ENCODE data around the gene MARK3.
A peak's percentile ranks its signal among the peaks of the same experiment; 100 is the strongest.
"Not testable (repeated sequence)": the region's sequence is repeated elsewhere in the genome, so short reads cannot be mapped to it uniquely, and the experiment has no call there.

The MARK3 gene

GRCh38 chr14:103385152-103385928 lies at the start of gene MARK3:
Gene MARK3 (plus strand): TSS chr14:103385415. CDS start chr14:103386030, 615 bp downstream.
- DNase-seq (ENCODE audit: low spot score), result peak; percentile 96

GRCh38 chr14:103336191-103336590 lies 49.0 kb upstream of the MARK3 start:
- DNase-seq (ENCODE audit: low spot score), result no peak

GRCh38 chr14:103337794-103338193 lies 47.4 kb upstream of the MARK3 start:
- no peak for DNase-seq (ENCODE audit: low spot score)

GRCh38 chr14:103339561-103339960 lies 45.7 kb upstream of the MARK3 start:
- no peak for DNase-seq (ENCODE audit: low spot score)

GRCh38 chr14:103340480-103341212 lies 44.6 kb upstream of the MARK3 start:
- DNase-seq (ENCODE audit: low spot score), result no peak

GRCh38 chr14:103341250-103342129 lies 43.7 kb upstream of the MARK3 start:
- no peak for DNase-seq (ENCODE audit: low spot score)

- peak; percentile 26 for DNase-seq (ENCODE audit: low spot score)
Measured at GRCh38 chr14:103343164-103343879, 41.9 kb upstream of the MARK3 start.

GRCh38 chr14:103343905-103344797 lies 41.1 kb upstream of the MARK3 start:
- DNase-seq (ENCODE audit: low spot score), result no peak

- DNase-seq (ENCODE audit: low spot score), result no peak
Measured at GRCh38 chr14:103346286-103346685, 38.9 kb upstream of the MARK3 start.

GRCh38 chr14:103347091-103347815 lies 38.0 kb upstream of the MARK3 start:
- DNase-seq (ENCODE audit: low spot score), result peak; percentile 22

GRCh38 chr14:103348154-103348553 lies 37.1 kb upstream of the MARK3 start:
- DNase-seq (ENCODE audit: low spot score), result no peak

GRCh38 chr14:103349982-103350381 lies 35.2 kb upstream of the MARK3 start:
- DNase-seq (ENCODE audit: low spot score), result no peak

- DNase-seq (ENCODE audit: low spot score), result no peak
Measured at GRCh38 chr14:103353362-103353761, 31.9 kb upstream of the MARK3 start.

- no peak for DNase-seq (ENCODE audit: low spot score)
Measured at GRCh38 chr14:103354141-103354540, 31.1 kb upstream of the MARK3 start.

GRCh38 chr14:103356024-103356682 lies 29.1 kb upstream of the MARK3 start:
- no peak for DNase-seq (ENCODE audit: low spot score)

- not testable (repeated sequence) for DNase-seq (ENCODE audit: low spot score)
Measured at GRCh38 chr14:103357552-103357951, 27.7 kb upstream of the MARK3 start.

GRCh38 chr14:103360548-103360947 lies 24.7 kb upstream of the MARK3 start:
- DNase-seq (ENCODE audit: low spot score), result no peak

GRCh38 chr14:103361867-103362266 lies 23.3 kb upstream of the MARK3 start:
- no peak for DNase-seq (ENCODE audit: low spot score)

- DNase-seq (ENCODE audit: low spot score), result no peak
Measured at GRCh38 chr14:103362780-103363179, 22.4 kb upstream of the MARK3 start.

All from cerebellar cortex (tissue), 1 donor.